Activated CD4-positive, alpha-beta T cell treated with anti-CD3 and anti-CD28 coated beads for 36 hours (primary cell): ENCODE data around the gene ART3. TPM values are rescaled to one million over a fixed set of nuclear protein-coding genes. Genes with fewer than 3 reads are reported as not detected.
A peak's percentile ranks its signal among the peaks of the same experiment; 100 is the strongest.
"Not testable (repeated sequence)": the region's sequence is repeated elsewhere in the genome, so short reads cannot be mapped to it uniquely, and the experiment has no call there.

ENCODE experiments used
- ATAC-seq: fragments of 200-7000 bp; cut with Tn5 transposase; one replicate; pipeline ENCODE4 v1.10.0; 2021; ENCODE audit warnings: mild to moderate bottlenecking, moderate library complexity
- CTCF ChIA-PET: fragments of 350-600 bp; sonication (Branson Sonifier 250); formaldehyde crosslinking; loops from one replicate; lab custom pipeline; 2021; ENCODE audit warnings: antibody characterized with exemption; lab: Charles Lee
- POLR2A ChIA-PET: fragments of 350-600 bp; sonication (Branson Sonifier 250); formaldehyde crosslinking; loops from one replicate; lab custom pipeline; 2021; ENCODE audit warnings: antibody characterized with exemption, inconsistent platforms; lab: Charles Lee
- DNase-seq: peaks from one replicate; pipeline ENCODE4 v3.0.0-alpha.2; 2020
- H3K27ac Mint-ChIP-seq: one replicate; pipeline ENCODE4 v1.8.0; 2021; ENCODE audit warnings: mixed read lengths
- H3K27me3 Mint-ChIP-seq: one replicate; pipeline ENCODE4 v1.8.0; 2021; ENCODE audit warnings: mixed read lengths
- H3K36me3 Mint-ChIP-seq: one replicate; pipeline ENCODE4 v1.8.0; 2021; ENCODE audit warnings: low read depth, mixed read lengths
- H3K4me1 Mint-ChIP-seq: one replicate; pipeline ENCODE4 v1.8.0; 2021; ENCODE audit warnings: mixed read lengths
- H3K4me3 Mint-ChIP-seq: one replicate; pipeline ENCODE4 v1.8.0; 2021; ENCODE audit warnings: mild to moderate bottlenecking, moderate library complexity, mixed read lengths
- H3K9me3 Mint-ChIP-seq: one replicate; pipeline ENCODE4 v1.8.0; 2021; ENCODE audit warnings: low read depth, mixed read lengths
- intact Hi-C, 2 experiments: fragments of 100-400 bp; cut with DNase I in 1 of 2; cut with micrococcal nuclease in 1 of 2; formaldehyde crosslinking; loops; one replicate each; pipeline versions ENCODE4 v1.14.2 to v1.15.1; 2022 to 2024; cut with DNase I, micrococcal nuclease
- total RNA-seq, 2 experiments: library from RNA; stranded (reverse); gene quantifications; one replicate each; pipeline ENCODE4 v1.2.3, GENCODE V29; 2021

ART3 gene
- not detected for total RNA-seq

GRCh38 chr4:76074468-76074867 lies at the start of gene ART3:
TSS of gene ART3 (plus strand) at chr4:76074709. CDS start at chr4:76075890, 1,181 bp downstream.
- CTCF ChIA-PET: interaction anchor here (0.7 to 2.2 kb wide), 5 partner anchors 17 to 429 kb away, joined by 3 to 8 read pairs (median 3); no protein-coding TSS in a partner anchor
- intact Hi-C loops: no loop called here
- peaks cover 2% of the 10 kb centered on the region for H3K4me1 Mint-ChIP-seq
- no peak within 1 kb of the TSS for H3K4me3 Mint-ChIP-seq
- H3K36me3 Mint-ChIP-seq: no peaks in the 10 kb centered on the region
- H3K27me3 Mint-ChIP-seq: peaks cover 2% of the 10 kb centered on the region
- DNase-seq: no peak
- POLR2A ChIA-PET: interaction anchor here (0.6 kb wide), 1 partner anchor 46 kb away, joined by 4 read pairs; no protein-coding TSS in a partner anchor
- H3K9me3 Mint-ChIP-seq: no peaks in the 10 kb centered on the region
- no peak for ATAC-seq
- no peak within 1 kb of the TSS for H3K27ac Mint-ChIP-seq

- Mint-ChIP-seq H3K27ac (peak overlapping the region; percentile 11), H3K27me3 (peaks cover 8% of the 10 kb centered on the region), H3K4me3 (peak overlapping the region; percentile 31), H3K4me1 (peaks cover 27% of the 10 kb centered on the region), H3K36me3 (no peaks in the 10 kb centered on the region), H3K9me3 (no peaks in the 10 kb centered on the region)
- CTCF ChIA-PET: interaction anchor here (4.6 kb wide), 1 partner anchor 33 kb away, joined by 20 read pairs; no protein-coding TSS in a partner anchor
- POLR2A ChIA-PET: no interaction called here
- no peak for DNase-seq
- no peak for ATAC-seq
- intact Hi-C loops: no loop called here
Measured at GRCh38 chr4:76028350-76028765, 46.2 kb upstream of the ART3 start.

- CTCF ChIA-PET: interaction anchor here (4.6 kb wide), 1 partner anchor 34 kb away, joined by 20 read pairs; no protein-coding TSS in a partner anchor
- no peaks in the 10 kb centered on the region for H3K36me3 Mint-ChIP-seq
- H3K9me3 Mint-ChIP-seq: no peaks in the 10 kb centered on the region
- H3K27me3 Mint-ChIP-seq: peaks cover 11% of the 10 kb centered on the region
- H3K27ac Mint-ChIP-seq: no peak overlapping the region
- intact Hi-C loops: no loop called here
- POLR2A ChIA-PET: no interaction called here
- peaks cover 18% of the 10 kb centered on the region for H3K4me1 Mint-ChIP-seq
- ATAC-seq (no peak), DNase-seq (no peak)
- no peak overlapping the region for H3K4me3 Mint-ChIP-seq
Measured at GRCh38 chr4:76029300-76029699, 45.2 kb upstream of the ART3 start.

GRCh38 chr4:76035141-76035540 lies 39.4 kb upstream of the ART3 start:
- peaks cover 5% of the 10 kb centered on the region for H3K27me3 Mint-ChIP-seq
- ATAC-seq (no peak), DNase-seq (no peak)
- H3K9me3 Mint-ChIP-seq: no peaks in the 10 kb centered on the region
- no peak overlapping the region for H3K27ac Mint-ChIP-seq
- ChIA-PET CTCF (interaction anchor here (1.3 to 1.4 kb wide), 2 partner anchors 18 to 39 kb away, joined by 4 to 6 read pairs; no protein-coding TSS in a partner anchor), POLR2A (no interaction called here)
- no peak overlapping the region for H3K4me3 Mint-ChIP-seq
- H3K4me1 Mint-ChIP-seq: no peaks in the 10 kb centered on the region
- intact Hi-C loops: no loop called here
- no peaks in the 10 kb centered on the region for H3K36me3 Mint-ChIP-seq

- ChIA-PET CTCF (interaction anchor here (1.3 to 1.4 kb wide), 3 partner anchors 18 to 40 kb away, joined by 4 to 6 read pairs (median 6); no protein-coding TSS in a partner anchor), POLR2A (no interaction called here)
- no peaks in the 10 kb centered on the region for H3K9me3 Mint-ChIP-seq
- no peaks in the 10 kb centered on the region for H3K36me3 Mint-ChIP-seq
- H3K27ac Mint-ChIP-seq: no peak within 1 kb of the TSS
- H3K4me1 Mint-ChIP-seq: no peaks in the 10 kb centered on the region
- H3K4me3 Mint-ChIP-seq: no peak within 1 kb of the TSS
- intact Hi-C loops: no loop called here
- ATAC-seq (no peak), DNase-seq (no peak)
- peaks cover 4% of the 10 kb centered on the region for H3K27me3 Mint-ChIP-seq
Measured at GRCh38 chr4:76035799-76036380, 38.6 kb upstream of the ART3 start, which contains the start of gene CXCL11. TSS of gene CXCL11 (minus strand) at chr4:76036070. CDS start at chr4:76035987, 83 bp downstream.

GRCh38 chr4:76036855-76037254 lies 37.7 kb upstream of the ART3 start:
- Mint-ChIP-seq H3K4me1 (peaks cover 4% of the 10 kb centered on the region), H3K4me3 (no peak overlapping the region), H3K27ac (no peak overlapping the region), H3K36me3 (no peaks in the 10 kb centered on the region), H3K9me3 (no peaks in the 10 kb centered on the region), H3K27me3 (peaks cover 6% of the 10 kb centered on the region)
- POLR2A ChIA-PET: interaction anchor here (0.8 kb wide), 1 partner anchor 22 kb away, joined by 5 read pairs; no protein-coding TSS in a partner anchor
- CTCF ChIA-PET: interaction anchor here (1.4 to 2.1 kb wide), 3 partner anchors 17 to 1167 kb away, joined by 3 to 8 read pairs (median 6); no protein-coding TSS in a partner anchor
- intact Hi-C loops: no loop called here
- no peak for ATAC-seq
- DNase-seq: no peak

- CTCF ChIA-PET: interaction anchor here (1.0 to 1.2 kb wide), 3 partner anchors 16 to 47 kb away, joined by 3 to 4 read pairs (median 4); no protein-coding TSS in a partner anchor
- H3K36me3 Mint-ChIP-seq, DNase-seq, H3K27ac Mint-ChIP-seq, H3K4me3 Mint-ChIP-seq, H3K9me3 Mint-ChIP-seq, H3K27me3 Mint-ChIP-seq: not testable (repeated sequence)
- ATAC-seq: peak; percentile 91
- H3K4me1 Mint-ChIP-seq: peaks cover 14% of the 10 kb centered on the region
- intact Hi-C loops: loop anchor here (1.0 kb wide), 1 partner anchor 16 kb away; no protein-coding TSS in a partner anchor
- POLR2A ChIA-PET: interaction anchor here (0.5 kb wide), 1 partner anchor 10 kb away, joined by 3 read pairs; no protein-coding TSS in a partner anchor
Measured at GRCh38 chr4:76042241-76042998, 32.1 kb upstream of the ART3 start.

- H3K9me3 Mint-ChIP-seq, CTCF ChIA-PET, H3K4me3 Mint-ChIP-seq, ATAC-seq, intact Hi-C loops, H3K36me3 Mint-ChIP-seq, H3K27ac Mint-ChIP-seq, DNase-seq, POLR2A ChIA-PET, H3K27me3 Mint-ChIP-seq: not testable (repeated sequence)
- peaks cover 14% of the 10 kb centered on the region for H3K4me1 Mint-ChIP-seq
Measured at GRCh38 chr4:76043306-76043705, 31.2 kb upstream of the ART3 start.

GRCh38 chr4:76044686-76045085 lies 29.8 kb upstream of the ART3 start:
- H3K36me3 Mint-ChIP-seq, DNase-seq, ATAC-seq, intact Hi-C loops, H3K9me3 Mint-ChIP-seq, H3K27ac Mint-ChIP-seq, CTCF ChIA-PET, H3K27me3 Mint-ChIP-seq, H3K4me3 Mint-ChIP-seq, POLR2A ChIA-PET: not testable (repeated sequence)
- peaks cover 14% of the 10 kb centered on the region for H3K4me1 Mint-ChIP-seq

- H3K36me3 Mint-ChIP-seq, H3K9me3 Mint-ChIP-seq, CTCF ChIA-PET, H3K27ac Mint-ChIP-seq, DNase-seq, POLR2A ChIA-PET, ATAC-seq, H3K4me1 Mint-ChIP-seq, H3K4me3 Mint-ChIP-seq: not testable (repeated sequence)
- peaks cover 10% of the 10 kb centered on the region for H3K27me3 Mint-ChIP-seq
- intact Hi-C loops: loop anchor here in 1 of 2 experiments (10.0 kb wide), 2 partner anchors 535 to 905 kb away; partner anchors contain the start of genes RCHY1 and THAP6
Measured at GRCh38 chr4:76049860-76050416, 24.6 kb upstream of the ART3 start.

- H3K36me3 Mint-ChIP-seq, H3K9me3 Mint-ChIP-seq, DNase-seq, H3K4me1 Mint-ChIP-seq, H3K4me3 Mint-ChIP-seq, POLR2A ChIA-PET, H3K27ac Mint-ChIP-seq, CTCF ChIA-PET, ATAC-seq: not testable (repeated sequence)
- peaks cover 15% of the 10 kb centered on the region for H3K27me3 Mint-ChIP-seq
- intact Hi-C loops: loop anchor here in 1 of 2 experiments (10.0 kb wide), 2 partner anchors 536 to 904 kb away; partner anchors contain the start of genes RCHY1 and THAP6
Measured at GRCh38 chr4:76050560-76051050, 23.9 kb upstream of the ART3 start.
